Transverse colon (tissue), 4 donors: Measurements from ENCODE around the gene SDF2.

Experiments
- CTCF ChIP-seq, 5 experiments: fragments of 200-600 bp in 3 of 5; fragments of 450-650 bp in 2 of 5; sonication (generic) in 3 of 5; IDR thresholded peaks; 1 replicate in 2 of 5; 2 replicates in 3 of 5; pipeline ENCODE4 v1.5.1; 2016 to 2017; ENCODE audit warnings: antibody characterized with exemption in 5 of 5, inconsistent platforms in 3 of 5, mild to moderate bottlenecking in 2 of 5, moderate library complexity in 1 of 5
- EP300 ChIP-seq: sonication (generic); formaldehyde crosslinking; IDR thresholded peaks from one replicate; pipeline ENCODE4 v1.6.1; 2017; ENCODE audit warnings: antibody characterized with exemption, low read depth
- POLR2A ChIP-seq: fragments of 450-650 bp; IDR thresholded peaks from one replicate; pipeline ENCODE4 v1.6.1; 2016; ENCODE audit warnings: antibody characterized with exemption, mild to moderate bottlenecking, moderate library complexity
- POLR2AphosphoS5 ChIP-seq, 3 donors: sonication (generic); formaldehyde crosslinking; IDR thresholded peaks; one replicate each; pipeline ENCODE4 v1.6.1; 2016; ENCODE audit warnings: antibody characterized with exemption in 3 of 3

- TF ChIP-seq CTCF (IDR thresholded peaks at IDR 0.05) (no peak), EP300 (no peak), POLR2AphosphoS5 (IDR thresholded peaks at IDR 0.05) (no peak), POLR2A (no peak)
These were observed 13.0 kb downstream of the SDF2 start for GRCh38 chr17:28648698-28649097.
